Vagina (tissue), 2 donors: Measurements from ENCODE around the gene GRIN3A.

ENCODE experiments used
- CTCF ChIP-seq, 3 experiments: fragments of 450-650 bp in 2 of 3; fragments of 200-600 bp in 1 of 3; sonication (generic) in 1 of 3; IDR thresholded peaks; one replicate each; pipeline ENCODE4 v1.5.1; 2017 to 2019; ENCODE audit warnings: antibody characterized with exemption in 3 of 3, mild to moderate bottlenecking in 2 of 3, moderate library complexity in 2 of 3
- POLR2A ChIP-seq, 2 donors: fragments of 450-650 bp; IDR thresholded peaks; one replicate each; pipeline ENCODE4 v1.6.1; 2017; ENCODE audit warnings: antibody characterized with exemption in 2 of 2, mild to moderate bottlenecking in 2 of 2, moderate library complexity in 2 of 2
- POLR2AphosphoS5 ChIP-seq, 2 donors: sonication (generic); formaldehyde crosslinking; IDR thresholded peaks; one replicate each; pipeline ENCODE4 v1.9.0; 2017; ENCODE audit warnings: antibody characterized with exemption in 2 of 2, mild to moderate bottlenecking in 2 of 2, low read depth in 1 of 2; ENCODE audit not compliant: insufficient read depth in 1 of 2

GRCh38 chr9:101706997-101707396 is 31.4 kb downstream of the GRIN3A start:
- no peak for TF ChIP-seq CTCF (IDR thresholded peaks at IDR 0.05)
- no peak for TF ChIP-seq POLR2A (IDR thresholded peaks at IDR 0.05)
- TF ChIP-seq POLR2AphosphoS5 (IDR thresholded peaks at IDR 0.05; ENCODE audit: insufficient read depth in 1 of 2, low read depth in 1 of 2): no peak
